GM21825 (cell line): ENCODE results near the gene IDH3A.

Experiments used
- ATAC-seq: cut with Tn5 transposase; IDR thresholded peaks from one replicate; pipeline ENCODE4 v1.9.1; 2021; ENCODE audit warnings: mild to moderate bottlenecking, moderate library complexity; ENCODE audit not compliant: unreplicated experiment

Gene IDH3A

GRCh38 chr15:78164010-78164409, 14.8 kb downstream of the IDH3A start:
- no peak for ATAC-seq

- ATAC-seq: peak; percentile 66
Observed at GRCh38 chr15:78167227-78167888, 18.2 kb downstream of the IDH3A start.

- ATAC-seq: no peak
Observed at GRCh38 chr15:78168608-78169007, 19.4 kb downstream of the IDH3A start.

- peak; percentile 73 for ATAC-seq
Observed at GRCh38 chr15:78170848-78171773, 21.9 kb downstream of the IDH3A start.

GRCh38 chr15:78171864-78172472, 22.8 kb downstream of the IDH3A start:
- no peak for ATAC-seq

- ATAC-seq: no peak
Observed at GRCh38 chr15:78174401-78174800, 25.2 kb downstream of the IDH3A start.

- ATAC-seq: no peak
Observed at GRCh38 chr15:78175330-78175729, 26.2 kb downstream of the IDH3A start.

- ATAC-seq: no peak
Observed at GRCh38 chr15:78177447-78177873, 28.3 kb downstream of the IDH3A start.

- no peak for ATAC-seq
Observed at GRCh38 chr15:78178064-78178463, 28.9 kb downstream of the IDH3A start.

GRCh38 chr15:78179286-78179840, 30.2 kb downstream of the IDH3A start:
- no peak for ATAC-seq

- no peak for ATAC-seq
Observed at GRCh38 chr15:78179906-78180305, 30.7 kb downstream of the IDH3A start.

- ATAC-seq: no peak
Observed at GRCh38 chr15:78182336-78182700, 33.2 kb downstream of the IDH3A start.

GRCh38 chr15:78182821-78183220, 33.7 kb downstream of the IDH3A start:
- ATAC-seq: no peak

- no peak for ATAC-seq
Observed at GRCh38 chr15:78192826-78193594, 43.8 kb downstream of the IDH3A start.

- ATAC-seq: no peak
Observed at GRCh38 chr15:78193731-78194567, 44.8 kb downstream of the IDH3A start.

- ATAC-seq: no peak
Observed at GRCh38 chr15:78194568-78194925, 45.4 kb downstream of the IDH3A start.

- no peak for ATAC-seq
Observed at GRCh38 chr15:78195735-78196201, 46.6 kb downstream of the IDH3A start.

GRCh38 chr15:78197632-78198031, 48.5 kb downstream of the IDH3A start:
- ATAC-seq: no peak

GRCh38 chr15:78200276-78200930, 51.2 kb downstream of the IDH3A start:
- ATAC-seq: no peak
